Astrocyte of the spinal cord (primary cell): ENCODE data around the gene MSI2.
A peak's percentile ranks its signal among the peaks of the same experiment; 100 is the strongest.

Experiments used
- DNase-seq: peaks from one replicate; pipeline ENCODE4 v3.0.0; 2011; ENCODE audit warnings: low read depth, low spot score
- H3K4me3 ChIP-seq: 2 replicates; pipeline ENCODE4 v1.5.1; 2011; ENCODE audit warnings: low read depth, mild to moderate bottlenecking, low read length, moderate library complexity
- CTCF ChIP-seq: IDR thresholded peaks from 2 replicates; pipeline ENCODE4 v1.5.1; 2012; ENCODE audit warnings: low read depth, mild to moderate bottlenecking, low read length, inconsistent platforms
- in situ Hi-C: cut with HindIII; loops from 2 replicates; pipeline ENCODE4 v1.10.0; 2017; ENCODE audit warnings: low sequenced_read_pairs

Gene MSI2

GRCh38 chr17:57370037-57370581, 113.8 kb downstream of the MSI2 start:
- H3K4me3 ChIP-seq = no peak overlapping the region
- DNase-seq = peak; percentile 70
- in situ Hi-C loops = no loop called here
- TF ChIP-seq CTCF = no peak

- no peak overlapping the region for H3K4me3 ChIP-seq
- in situ Hi-C loops = no loop called here
- DNase-seq = no peak
- no peak for TF ChIP-seq CTCF
Measured at GRCh38 chr17:57370619-57371018, 114.3 kb downstream of the MSI2 start.

GRCh38 chr17:57372156-57372555, 115.8 kb downstream of the MSI2 start:
- no peak for TF ChIP-seq CTCF
- in situ Hi-C loops = no loop called here
- DNase-seq = peak; percentile 69
- H3K4me3 ChIP-seq = no peak overlapping the region

- no peak for TF ChIP-seq CTCF
- in situ Hi-C loops = no loop called here
- no peak for DNase-seq
- H3K4me3 ChIP-seq = no peak overlapping the region
Measured at GRCh38 chr17:57373048-57373447, 116.7 kb downstream of the MSI2 start.

GRCh38 chr17:57373756-57374155, 117.4 kb downstream of the MSI2 start:
- DNase-seq = no peak
- no peak overlapping the region for H3K4me3 ChIP-seq
- no peak for TF ChIP-seq CTCF
- in situ Hi-C loops = no loop called here

GRCh38 chr17:57375040-57375769, 118.9 kb downstream of the MSI2 start:
- DNase-seq = no peak
- no peak for TF ChIP-seq CTCF
- no peak overlapping the region for H3K4me3 ChIP-seq
- in situ Hi-C loops = no loop called here
